CD4-positive, alpha-beta T cell (primary cell): ENCODE data around the gene CRLF3. TPM values are rescaled to one million over a fixed set of nuclear protein-coding genes. Genes with fewer than 3 reads are reported as not detected.
"Not testable (repeated sequence)": the region's sequence is repeated elsewhere in the genome, so short reads cannot be mapped to it uniquely, and the experiment has no call there.

Source experiments
- ATAC-seq: fragments of 200-7000 bp; cut with Tn5 transposase; one replicate; pipeline ENCODE4 v1.10.0; 2022; ENCODE audit warnings: mild to moderate bottlenecking; ENCODE audit not compliant: poor library complexity
- CTCF ChIA-PET: fragments of 350-600 bp; sonication (Branson Sonifier 250); formaldehyde crosslinking; loops from one replicate; lab custom pipeline; 2021; ENCODE audit warnings: antibody characterized with exemption, inconsistent platforms; lab: Charles Lee
- POLR2A ChIA-PET: fragments of 350-600 bp; sonication (Branson Sonifier 250); formaldehyde crosslinking; loops from one replicate; lab custom pipeline; 2021; ENCODE audit warnings: antibody characterized with exemption, inconsistent platforms; lab: Charles Lee
- DNase-seq, 14 experiments: peaks; one replicate each; pipeline ENCODE4 v3.0.0-alpha.2; 2013 to 2020; ENCODE audit warnings: mixed read lengths in 2 of 14
- H3K27ac ChIP-seq, 2 donors: one replicate each; pipeline versions ENCODE4 v1.5.1 to v1.7.0; 2013; ENCODE audit warnings: low read length in 2 of 2, low read depth in 1 of 2, mild to moderate bottlenecking in 1 of 2
- H3K27me3 ChIP-seq, 2 experiments: 1 replicate in 1 of 2; 2 replicates in 1 of 2; pipeline versions ENCODE4 v1.6.1 to v1.7.0; 2013; ENCODE audit warnings: low read length in 2 of 2, control low read depth in 1 of 2, mild to moderate bottlenecking in 1 of 2, moderate library complexity in 1 of 2; ENCODE audit not compliant: insufficient read depth in 2 of 2, control insufficient read depth in 1 of 2
- H3K36me3 ChIP-seq: one replicate; pipeline ENCODE4 v1.6.1; 2013; ENCODE audit warnings: low read length, control low read depth; ENCODE audit not compliant: insufficient read depth
- H3K4me1 ChIP-seq: one replicate; pipeline ENCODE4 v1.6.1; 2013; ENCODE audit warnings: low read length, control low read depth; ENCODE audit not compliant: insufficient read depth
- H3K4me3 ChIP-seq: one replicate; pipeline ENCODE4 v1.5.1; 2013; ENCODE audit warnings: mild to moderate bottlenecking, low read length, moderate library complexity
- H3K9me3 ChIP-seq, 2 experiments: 1 replicate in 1 of 2; 2 replicates in 1 of 2; pipeline versions ENCODE4 v1.6.1 to v1.7.0; 2013; ENCODE audit warnings: low read length in 2 of 2, mild to moderate bottlenecking in 2 of 2, control low read depth in 1 of 2, moderate library complexity in 1 of 2; ENCODE audit not compliant: control insufficient read depth in 1 of 2, insufficient read depth in 1 of 2
- H3K27ac Mint-ChIP-seq: one replicate; pipeline ENCODE4 v1.8.0; 2020; ENCODE audit warnings: mixed read lengths
- H3K27me3 Mint-ChIP-seq: one replicate; pipeline ENCODE4 v1.8.0; 2021; ENCODE audit warnings: mixed read lengths
- H3K36me3 Mint-ChIP-seq: one replicate; pipeline ENCODE4 v1.8.0; 2021; ENCODE audit warnings: low read depth, mixed read lengths
- H3K4me1 Mint-ChIP-seq: one replicate; pipeline ENCODE4 v1.8.0; 2021; ENCODE audit warnings: low read depth, mixed read lengths
- H3K4me3 Mint-ChIP-seq: one replicate; pipeline ENCODE4 v1.8.0; 2020; ENCODE audit warnings: mild to moderate bottlenecking, mixed read lengths
- H3K9me3 Mint-ChIP-seq: one replicate; pipeline ENCODE4 v1.8.0; 2020; ENCODE audit warnings: mixed read lengths
- CTCF ChIP-seq: fragments of 200-600 bp; IDR thresholded peaks from one replicate; pipeline ENCODE4 v1.8.0; 2022; ENCODE audit warnings: antibody characterized with exemption, mild to moderate bottlenecking
- intact Hi-C, 2 experiments: fragments of 100-400 bp; cut with DNase I in 1 of 2; cut with micrococcal nuclease in 1 of 2; formaldehyde crosslinking; loops; one replicate each; pipeline versions ENCODE4 v1.15.1 to v1.9.0; 2023 to 2025; cut with DNase I, micrococcal nuclease
- total RNA-seq, 174 experiments: library from RNA in 2 of 174; stranded (reverse) in 2 of 174; gene quantifications; one replicate each; pipeline ENCODE4 v1.2.3 and lab custom pipeline; 2021 to 2026

CRLF3 gene
- total RNA-seq, 2 experiments from 2014 or later: 60.9 to 62.9 TPM

DNA sequence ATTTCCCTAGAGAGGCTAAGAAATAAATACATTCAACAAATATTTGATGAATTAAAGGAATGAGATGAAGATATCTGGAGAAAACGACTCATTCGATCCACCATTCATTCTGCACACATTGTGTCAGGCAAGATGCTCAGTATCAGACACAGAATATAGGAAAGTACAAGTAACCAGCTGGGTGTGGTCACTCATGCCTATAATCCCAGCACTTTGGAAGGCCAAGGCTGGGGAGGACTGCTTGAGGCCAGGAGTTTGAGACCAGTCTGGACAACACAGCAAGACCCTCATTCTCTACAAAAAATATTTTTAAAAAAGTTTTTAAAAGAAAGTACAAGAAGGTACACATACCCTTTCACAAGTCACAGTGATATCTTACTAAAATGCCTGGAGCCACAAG lies 42.3 kb downstream of the CRLF3 start:
- H3K4me1 Mint-ChIP-seq: peaks cover 10% of the 10 kb centered on the region
- POLR2A ChIA-PET: interaction anchor here (0.5 kb wide), 1 partner anchor 33 kb away, joined by 3 read pairs; no protein-coding TSS in a partner anchor
- H3K27me3 ChIP-seq: no peaks in the 10 kb centered on the region
- intact Hi-C loops: no loop called here
- H3K4me3 ChIP-seq: no peak overlapping the region
- no peaks in the 10 kb centered on the region for H3K9me3 ChIP-seq
- no peaks in the 10 kb centered on the region for H3K27me3 Mint-ChIP-seq
- CTCF ChIA-PET: no interaction called here
- DNase-seq: no peak
- peak overlapping the region; percentile 53 for H3K27ac Mint-ChIP-seq
- H3K9me3 Mint-ChIP-seq: no peaks in the 10 kb centered on the region
- peaks cover 61% of the 10 kb centered on the region for H3K36me3 Mint-ChIP-seq
- H3K4me1 ChIP-seq: peaks cover 2% of the 10 kb centered on the region
- H3K4me3 Mint-ChIP-seq: no peak overlapping the region
- peaks cover 53% of the 10 kb centered on the region for H3K36me3 ChIP-seq
- H3K27ac ChIP-seq: no peak overlapping the region
- no peak for TF ChIP-seq CTCF
- no peak for ATAC-seq

GRCh38 chr17:30780343-30780742 lies 44.1 kb downstream of the CRLF3 start:
- Mint-ChIP-seq H3K27ac (peak overlapping the region; percentile 18), H3K9me3 (no peaks in the 10 kb centered on the region), H3K4me3 (no peak overlapping the region), H3K4me1 (peaks cover 10% of the 10 kb centered on the region), H3K36me3 (peaks cover 45% of the 10 kb centered on the region), H3K27me3 (no peaks in the 10 kb centered on the region)
- POLR2A ChIA-PET: interaction anchor here (0.6 to 2.0 kb wide), 4 partner anchors 10 to 41 kb away, joined by 3 to 6 read pairs (median 5); no protein-coding TSS in a partner anchor
- no peak for ATAC-seq
- CTCF ChIA-PET: interaction anchor here (0.7 to 3.7 kb wide), 3 partner anchors 17 to 116 kb away, joined by 3 to 12 read pairs (median 3); partner anchors contain the start of gene CRLF3
- no peaks in the 10 kb centered on the region for H3K9me3 ChIP-seq
- H3K36me3 ChIP-seq: peaks cover 37% of the 10 kb centered on the region
- no peak for TF ChIP-seq CTCF
- intact Hi-C loops: no loop called here
- no peaks in the 10 kb centered on the region for H3K27me3 ChIP-seq
- H3K27ac ChIP-seq: peak overlapping the region in 1 of 2 donors; percentile 15
- H3K4me3 ChIP-seq: no peak overlapping the region
- peak in 1 of 14 experiments; percentile 14 for DNase-seq
- H3K4me1 ChIP-seq: peaks cover 2% of the 10 kb centered on the region

DNA sequence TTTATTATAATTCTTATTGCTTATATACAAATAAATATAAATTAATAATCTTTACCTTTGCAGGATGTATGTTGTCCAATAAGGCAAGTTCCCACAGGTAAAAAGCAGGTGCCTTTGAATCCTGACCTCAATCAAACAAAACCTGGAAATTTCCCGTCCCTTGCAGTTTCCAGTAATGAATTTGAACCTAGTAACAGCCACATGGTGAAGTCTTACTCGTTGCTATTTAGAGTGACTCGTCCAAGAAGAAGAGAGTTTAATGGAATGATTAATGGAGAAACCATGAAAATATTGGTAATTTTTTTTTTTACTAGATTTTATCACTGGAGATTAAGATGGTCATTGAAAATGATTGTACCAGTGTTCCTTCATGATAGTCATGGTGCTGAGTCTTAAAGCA lies 55.7 kb downstream of the CRLF3 start:
- CTCF ChIA-PET, H3K4me1 ChIP-seq, H3K27me3 ChIP-seq, H3K27ac Mint-ChIP-seq, ATAC-seq, H3K9me3 ChIP-seq, DNase-seq, H3K27me3 Mint-ChIP-seq, H3K9me3 Mint-ChIP-seq, H3K4me1 Mint-ChIP-seq, intact Hi-C loops, H3K4me3 Mint-ChIP-seq, H3K27ac ChIP-seq, H3K4me3 ChIP-seq, POLR2A ChIA-PET: not testable (repeated sequence)
- H3K36me3 ChIP-seq: peaks cover 37% of the 10 kb centered on the region
- peaks cover 41% of the 10 kb centered on the region for H3K36me3 Mint-ChIP-seq

DNA sequence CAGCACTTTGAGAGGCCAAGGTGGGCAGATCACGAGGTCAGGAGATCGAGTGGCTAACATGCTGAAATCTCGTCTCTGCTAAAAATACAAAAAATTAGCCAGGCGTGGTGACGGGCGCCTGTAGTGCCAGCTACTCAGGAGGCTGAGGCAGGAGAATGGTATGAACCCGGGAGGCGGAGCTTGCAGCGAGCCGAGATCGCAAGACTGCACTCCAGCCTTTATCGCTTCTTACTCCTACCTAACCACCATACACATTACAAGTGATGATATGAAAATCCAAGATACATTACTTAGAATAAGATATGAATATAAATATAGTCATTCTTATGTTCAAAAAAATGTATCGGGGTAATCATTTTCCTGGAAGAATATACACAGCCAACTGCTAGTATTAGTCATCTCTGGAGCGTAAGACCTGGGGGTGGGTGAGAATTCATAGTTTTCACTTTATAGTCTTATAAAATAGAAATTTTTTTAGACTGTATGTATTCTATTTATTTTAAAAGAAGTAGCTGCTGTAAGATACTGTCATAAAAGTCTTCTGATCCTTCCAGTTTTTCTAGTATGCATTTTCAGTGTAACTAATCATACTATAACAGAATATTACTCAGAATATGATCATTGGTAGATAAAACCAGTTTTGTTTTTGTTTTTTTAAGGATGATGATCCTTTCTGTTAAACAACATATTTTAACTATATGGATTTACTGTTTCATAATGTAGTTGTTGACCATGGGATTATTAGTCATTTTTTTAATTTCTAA lies 56.7 kb downstream of the CRLF3 start:
- H3K27me3 Mint-ChIP-seq, DNase-seq, POLR2A ChIA-PET, H3K9me3 ChIP-seq, H3K27me3 ChIP-seq, H3K9me3 Mint-ChIP-seq, H3K27ac ChIP-seq, H3K4me3 Mint-ChIP-seq, H3K27ac Mint-ChIP-seq, H3K4me1 Mint-ChIP-seq, intact Hi-C loops, H3K4me3 ChIP-seq, ATAC-seq, H3K4me1 ChIP-seq, CTCF ChIA-PET: not testable (repeated sequence)
- H3K36me3 ChIP-seq: peaks cover 36% of the 10 kb centered on the region
- H3K36me3 Mint-ChIP-seq: peaks cover 41% of the 10 kb centered on the region
